H1 (cell line): ENCODE results near the gene CTNNA3. TPM values are rescaled to one million over a fixed set of nuclear protein-coding genes. Genes with fewer than 3 reads are reported as not detected.
A peak's percentile ranks its signal among the peaks of the same experiment; 100 is the strongest.

Experiments
- CTCF ChIA-PET: fragments of 300-600 bp; sonication (Branson Sonifier 250); formaldehyde crosslinking; loops from one replicate; lab custom pipeline; 2021; ENCODE audit not compliant: partially characterized antibody; lab: Charles Lee
- POLR2A ChIA-PET: fragments of 300-600 bp; sonication (Branson Sonifier 250); formaldehyde crosslinking; loops from one replicate; lab custom pipeline; 2021; ENCODE audit warnings: inconsistent platforms; ENCODE audit not compliant: partially characterized antibody; lab: Charles Lee
- DNase-seq, 2 experiments: peaks; one replicate each; pipeline versions ENCODE4 v3.0.0 to v3.0.0-alpha.2; 2010 to 2022; ENCODE audit warnings: low spot score in 2 of 2, low read depth in 1 of 2, mixed read lengths in 1 of 2
- FAIRE-seq: peaks from 2 replicates; lab custom pipeline; 2011; peaks lifted over from hg19 to GRCh38; lab: Jason Lieb, UNC
- H2AFZ ChIP-seq: 2 replicates; pipeline ENCODE4 v1.8.1; 2012; ENCODE audit warnings: low read length, inconsistent platforms
- H2AK5ac ChIP-seq: 2 replicates; pipeline ENCODE4 v1.6.1; 2013; ENCODE audit warnings: low read depth, low read length
- H2BK120ac ChIP-seq: replicated peaks from 2 replicates; pipeline ENCODE3; 2013; ENCODE audit warnings: low read depth, low read length, inconsistent platforms
- H2BK12ac ChIP-seq: 2 replicates; pipeline ENCODE4 v1.6.1; 2013; ENCODE audit warnings: low read depth, low read length
- H2BK15ac ChIP-seq: 2 replicates; pipeline ENCODE4 v1.6.1; 2013; ENCODE audit warnings: low read length
- H2BK20ac ChIP-seq: 2 replicates; pipeline ENCODE4 v1.6.1; 2013; ENCODE audit warnings: low read length
- H2BK5ac ChIP-seq: 2 replicates; pipeline ENCODE4 v1.6.1; 2013; ENCODE audit warnings: low read depth, low read length
- H3K14ac ChIP-seq: 2 replicates; pipeline ENCODE4 v1.6.1; 2013; ENCODE audit warnings: inconsistent platforms; ENCODE audit not compliant: insufficient read length
- H3K18ac ChIP-seq: 2 replicates; pipeline ENCODE4 v1.6.1; 2013; ENCODE audit warnings: low read length; ENCODE audit errors: extremely low read depth
- H3K23ac ChIP-seq: 2 replicates; pipeline ENCODE4 v1.6.1; 2013; ENCODE audit warnings: inconsistent platforms; ENCODE audit not compliant: insufficient read length
- H3K23me2 ChIP-seq: 2 replicates; pipeline ENCODE4 v1.6.1; 2013; ENCODE audit warnings: low read depth, low read length
- H3K27ac ChIP-seq: 2 replicates; pipeline ENCODE4 v1.6.1; 2011; ENCODE audit warnings: low read depth, low read length, inconsistent platforms
- H3K27me3 ChIP-seq, 4 experiments: replicated peaks in 1 of 4; 1 replicate in 1 of 4; 2 replicates in 3 of 4; pipeline versions ENCODE4 v1.6.1 to v1.8.1; 2011 to 2013; ENCODE audit warnings: low read length in 3 of 4, mild to moderate bottlenecking in 3 of 4, inconsistent platforms in 2 of 4, mixed read lengths in 2 of 4, moderate library complexity in 1 of 4; ENCODE audit not compliant: control insufficient read depth in 3 of 4, insufficient read depth in 3 of 4; ENCODE audit errors: extremely low read depth in 1 of 4
- H3K36me3 ChIP-seq, 4 experiments: 2 replicates each; pipeline versions ENCODE4 v1.6.1 to v1.8.1; 2011 to 2013; ENCODE audit warnings: mild to moderate bottlenecking in 4 of 4, low read length in 3 of 4, moderate library complexity in 2 of 4, control low read depth in 1 of 4, inconsistent platforms in 1 of 4; ENCODE audit not compliant: insufficient read depth in 4 of 4, control insufficient read depth in 2 of 4
- H3K4ac ChIP-seq: replicated peaks from 2 replicates; pipeline ENCODE3; 2013; ENCODE audit warnings: low read length, low read depth, mixed read lengths, inconsistent platforms; ENCODE audit not compliant: insufficient read length
- H3K4me1 ChIP-seq, 4 experiments: replicated peaks in 1 of 4; 1 replicate in 1 of 4; 2 replicates in 3 of 4; pipeline versions ENCODE4 v1.6.1 to v1.8.1; 2011 to 2013; ENCODE audit warnings: low read length in 3 of 4, inconsistent platforms in 2 of 4, mixed read lengths in 1 of 4; ENCODE audit not compliant: insufficient read depth in 4 of 4, control insufficient read depth in 3 of 4
- H3K4me2 ChIP-seq, 2 experiments: 2 replicates each; pipeline versions ENCODE4 v1.6.1 to v1.8.1; 2011 to 2013; ENCODE audit warnings: low read depth in 2 of 2, low read length in 2 of 2, control low read depth in 1 of 2, inconsistent platforms in 1 of 2, mild to moderate bottlenecking in 1 of 2; ENCODE audit not compliant: insufficient read depth in 1 of 2
- H3K4me3 ChIP-seq, 4 experiments: fragments of 200-600, 300-600 bp in 1 of 4; sonication (generic), shearing (Covaris generic), sonication (Bioruptor Twin) in 1 of 4; 2 replicates each; pipeline versions ENCODE4 v1.5.1 to v1.8.1; 2011 to 2016; ENCODE audit warnings: low read length in 4 of 4, low read depth in 3 of 4, control low read depth in 2 of 4, inconsistent platforms in 2 of 4, mild to moderate bottlenecking in 2 of 4, mixed read lengths in 1 of 4, moderate library complexity in 1 of 4; ENCODE audit not compliant: insufficient read depth in 2 of 4; ENCODE audit errors: extremely low read depth in 1 of 4
- H3K56ac ChIP-seq: replicated peaks from 2 replicates; pipeline ENCODE3; 2013; ENCODE audit warnings: low read depth, mild to moderate bottlenecking, mixed read lengths, low read length, inconsistent platforms; ENCODE audit not compliant: insufficient read length
- H3K79me1 ChIP-seq: 2 replicates; pipeline ENCODE4 v1.6.1; 2013; ENCODE audit warnings: low read depth, low read length, control low read depth
- H3K79me2 ChIP-seq, 2 experiments: 2 replicates each; pipeline versions ENCODE4 v1.6.1 to v1.8.1; 2012 to 2013; ENCODE audit warnings: low read length in 2 of 2, mild to moderate bottlenecking in 2 of 2, inconsistent platforms in 1 of 2; ENCODE audit not compliant: insufficient read depth in 2 of 2, control insufficient read depth in 1 of 2
- H3K9ac ChIP-seq, 4 experiments: replicated peaks in 1 of 4; 1 replicate in 1 of 4; 2 replicates in 3 of 4; pipeline versions ENCODE4 v1.6.1 to v1.8.1; 2011 to 2013; ENCODE audit warnings: low read depth in 3 of 4, low read length in 3 of 4, control low read depth in 2 of 4, mild to moderate bottlenecking in 2 of 4, moderate library complexity in 2 of 4, inconsistent platforms in 1 of 4; ENCODE audit errors: extremely low read depth in 1 of 4
- H3K9me3 ChIP-seq, 2 experiments: 2 replicates each; pipeline versions ENCODE4 v1.6.1 to v1.8.1; 2012 to 2013; ENCODE audit warnings: mild to moderate bottlenecking in 2 of 2, moderate library complexity in 2 of 2, control low read depth in 1 of 2, inconsistent platforms in 1 of 2, low read depth in 1 of 2, low read length in 1 of 2, mixed read lengths in 1 of 2; ENCODE audit not compliant: insufficient read depth in 2 of 2
- H4K20me1 ChIP-seq, 2 experiments: replicated peaks in 1 of 2; 2 replicates each; pipeline versions ENCODE3 to v1.8.1; 2011 to 2013; ENCODE audit warnings: inconsistent platforms in 2 of 2, low read length in 2 of 2, mild to moderate bottlenecking in 1 of 2; ENCODE audit not compliant: insufficient read depth in 2 of 2, control insufficient read depth in 1 of 2
- H4K5ac ChIP-seq: 2 replicates; pipeline ENCODE4 v1.6.1; 2013; ENCODE audit warnings: low read length, low read depth, mixed read lengths, inconsistent platforms; ENCODE audit not compliant: insufficient read length
- H4K8ac ChIP-seq: 2 replicates; pipeline ENCODE4 v1.8.0; 2013; ENCODE audit warnings: mild to moderate bottlenecking, moderate library complexity, low read length, inconsistent platforms; ENCODE audit not compliant: insufficient read depth; ENCODE audit errors: extremely low read depth
- H4K91ac ChIP-seq: replicated peaks from 2 replicates; pipeline ENCODE3; 2013; ENCODE audit warnings: low read length, mixed read lengths, inconsistent platforms; ENCODE audit not compliant: insufficient read length
- TEAD4 ChIP-seq: IDR thresholded peaks from 2 replicates; pipeline ENCODE4 v1.6.1; 2012; ENCODE audit warnings: low read depth, low read length, inconsistent platforms, mixed read lengths
- WGBS, 2 experiments: shearing (Covaris generic) in 1 of 2; methylation state at CpG; one replicate each; pipeline versions ENCODE4 v1.1.6 to v1.1.7; 2013 to 2015; ENCODE audit warnings: low lambda C conversion rate in 2 of 2, mixed read lengths in 2 of 2, inconsistent platforms in 1 of 2, low coverage in 1 of 2, missing lambda C conversion rate in 1 of 2; ENCODE audit not compliant: insufficient replicate concordance in 2 of 2, insufficient coverage in 1 of 2, insufficient read length in 1 of 2; ENCODE audit errors: extremely low coverage in 1 of 2, missing lambda C conversion rate in 1 of 2; 5-methylcytosine and 5-hydroxymethylcytosine counted together
- polyA plus RNA-seq, 7 experiments: library from polyadenylated mRNA; depleted of rRNA in 3 of 7; stranded (reverse) in 5 of 7; unstranded in 2 of 7; fragments of >200 nt in 5 of 7; fragments of 200-250 nt in 2 of 7; gene quantifications; 1 replicate in 5 of 7; 2 replicates in 1 of 7; 4 replicates in 1 of 7; pipeline versions ENCODE4 v1.2.1 to v1.2.3, GENCODE V29; 2011 to 2013; ENCODE audit warnings: missing spikeins in 2 of 7, mixed read lengths in 2 of 7
- total RNA-seq: library from RNA; stranded (reverse); fragmentation: NEBNext Ultra II Directional; extraction: Animal tissue kit (Norgen Biotek cat#: 25700); gene quantifications from 2 replicates; pipeline ENCODE4 v1.2.1, GENCODE V29; 2021
- TF ChIP-seq, protein P1 (sequence below): IDR thresholded peaks from 2 replicates; pipeline ENCODE4 v1.6.1; 2012; ENCODE audit warnings: inconsistent platforms

Gene CTNNA3
- total and polyA plus RNA-seq, 2 of the 8 experiments (the other 6 are each of a cell fraction or from before 2014, with no cell fraction given): 1.3 to 1.5 TPM

DNA sequence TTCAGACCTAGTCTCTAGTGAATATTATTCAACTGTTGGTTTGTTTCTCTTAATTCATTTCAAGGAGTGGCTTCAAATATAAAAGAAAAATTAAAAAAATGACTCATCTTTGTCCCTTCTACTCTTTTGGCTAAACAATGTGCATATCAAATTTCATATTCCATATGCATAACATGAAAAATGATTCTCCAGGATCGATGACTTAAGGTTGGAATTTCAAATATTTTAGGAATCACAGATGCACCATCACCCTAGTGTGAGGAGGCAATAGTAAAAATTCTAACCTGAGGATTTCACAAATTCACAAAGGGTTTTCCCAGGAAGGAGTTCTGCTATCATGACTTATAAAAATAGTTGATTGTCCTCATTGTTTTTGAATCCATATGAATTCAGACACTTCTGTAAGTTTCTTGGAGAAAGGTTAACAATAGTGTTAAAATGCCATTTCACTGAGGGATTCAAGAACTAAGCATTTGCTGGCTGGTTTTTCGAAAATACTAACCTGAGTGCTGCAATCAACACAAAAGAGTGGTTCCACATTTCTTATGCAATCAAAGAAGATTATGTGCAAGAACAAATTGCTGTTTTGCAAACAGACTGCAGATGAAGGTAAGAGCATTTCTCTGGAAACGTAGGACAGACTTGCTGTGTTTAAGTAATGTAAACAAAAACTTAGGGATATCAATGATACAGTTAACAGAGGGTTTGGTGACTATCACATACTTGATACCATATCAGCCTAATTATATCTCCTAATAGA, 1317.7 kb downstream of the CTNNA3 start:
- no peak overlapping the region for H2AK5ac ChIP-seq
- H3K9me3 ChIP-seq: 0 out of 4 replicates have a peak, but pooled peaks cover 0 to 2% of the 10 kb centered on the region in 2 experiments
- no peak overlapping the region for H3K4me2 ChIP-seq
- no peak overlapping the region for H2BK120ac ChIP-seq
- H3K4me3 ChIP-seq: no peak overlapping the region
- H3K18ac ChIP-seq: no peak overlapping the region
- no peak overlapping the region for H4K8ac ChIP-seq
- no peak overlapping the region for H4K5ac ChIP-seq
- H3K56ac ChIP-seq: no peak overlapping the region
- ChIA-PET CTCF (no interaction called here), POLR2A (no interaction called here)
- no peaks in the 10 kb centered on the region for H3K79me2 ChIP-seq
- DNase-seq (no peak), FAIRE-seq (no peak)
- peaks cover 0 to 7% (median 3%) of the 10 kb centered on the region in 4 experiments; a peak in 2 of 7 replicates for H3K4me1 ChIP-seq
- 58% methylated on average over 3 of the region's 3 CpGs; no CpG with 5 or more reads in 1 of the 2 experiments for WGBS, 2 experiments
- no peak overlapping the region for H4K91ac ChIP-seq
- H2BK20ac ChIP-seq: no peak overlapping the region
- H3K23ac ChIP-seq: no peak overlapping the region
- H3K9ac ChIP-seq: no peak overlapping the region
- no peak overlapping the region for H2BK12ac ChIP-seq
- H3K14ac ChIP-seq: no peak overlapping the region
- H3K27me3 ChIP-seq: no peaks in the 10 kb centered on the region
- H4K20me1 ChIP-seq: no peaks in the 10 kb centered on the region
- no peak overlapping the region for H2BK15ac ChIP-seq
- H3K23me2 ChIP-seq: no peaks in the 10 kb centered on the region
- H3K79me1 ChIP-seq: no peaks in the 10 kb centered on the region
- H3K27ac ChIP-seq: 0 out of 2 replicates have a peak overlapping the region, but pooled peaks have one; percentile 4
- no peak overlapping the region for H2AFZ ChIP-seq
- peak; percentile 80 for TF ChIP-seq TEAD4
- TF ChIP-seq, protein P1, sequence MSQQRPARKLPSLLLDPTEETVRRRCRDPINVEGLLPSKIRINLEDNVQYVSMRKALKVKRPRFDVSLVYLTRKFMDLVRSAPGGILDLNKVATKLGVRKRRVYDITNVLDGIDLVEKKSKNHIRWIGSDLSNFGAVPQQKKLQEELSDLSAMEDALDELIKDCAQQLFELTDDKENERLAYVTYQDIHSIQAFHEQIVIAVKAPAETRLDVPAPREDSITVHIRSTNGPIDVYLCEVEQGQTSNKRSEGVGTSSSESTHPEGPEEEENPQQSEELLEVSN: no peak
- TF ChIP-seq, all 59 proteins: peak for 1
- H3K4ac ChIP-seq: no peak overlapping the region
- no peak overlapping the region for H2BK5ac ChIP-seq
- H3K36me3 ChIP-seq: no peaks in the 10 kb centered on the region
